D721Med (cell line): ENCODE results near the gene FOXN1.

ENCODE experiments used
- DNase-seq: peaks from one replicate; pipeline ENCODE4 v3.0.0; 2011; ENCODE audit warnings: low spot score; ENCODE audit not compliant: insufficient read length
- FAIRE-seq: peaks from 2 replicates; lab custom pipeline; 2011; peaks lifted over from hg19 to GRCh38; lab: Jason Lieb, UNC
- TF ChIP-seq, protein P1 (sequence below): IDR thresholded peaks from 2 replicates; pipeline ENCODE4 v1.5.1; 2012; ENCODE audit warnings: mild to moderate bottlenecking, control low read depth; ENCODE audit not compliant: insufficient read depth; ENCODE audit errors: missing control alignments

Gene FOXN1

GRCh38 chr17:28540231-28540630 is 34.1 kb downstream of the FOXN1 start:
- DNase-seq (no peak), FAIRE-seq (no peak)
- TF ChIP-seq, protein P1, sequence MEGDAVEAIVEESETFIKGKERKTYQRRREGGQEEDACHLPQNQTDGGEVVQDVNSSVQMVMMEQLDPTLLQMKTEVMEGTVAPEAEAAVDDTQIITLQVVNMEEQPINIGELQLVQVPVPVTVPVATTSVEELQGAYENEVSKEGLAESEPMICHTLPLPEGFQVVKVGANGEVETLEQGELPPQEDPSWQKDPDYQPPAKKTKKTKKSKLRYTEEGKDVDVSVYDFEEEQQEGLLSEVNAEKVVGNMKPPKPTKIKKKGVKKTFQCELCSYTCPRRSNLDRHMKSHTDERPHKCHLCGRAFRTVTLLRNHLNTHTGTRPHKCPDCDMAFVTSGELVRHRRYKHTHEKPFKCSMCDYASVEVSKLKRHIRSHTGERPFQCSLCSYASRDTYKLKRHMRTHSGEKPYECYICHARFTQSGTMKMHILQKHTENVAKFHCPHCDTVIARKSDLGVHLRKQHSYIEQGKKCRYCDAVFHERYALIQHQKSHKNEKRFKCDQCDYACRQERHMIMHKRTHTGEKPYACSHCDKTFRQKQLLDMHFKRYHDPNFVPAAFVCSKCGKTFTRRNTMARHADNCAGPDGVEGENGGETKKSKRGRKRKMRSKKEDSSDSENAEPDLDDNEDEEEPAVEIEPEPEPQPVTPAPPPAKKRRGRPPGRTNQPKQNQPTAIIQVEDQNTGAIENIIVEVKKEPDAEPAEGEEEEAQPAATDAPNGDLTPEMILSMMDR, result no peak

- DNase-seq, result no peak
- TF ChIP-seq, protein P1, result no peak
- FAIRE-seq, result no peak
Observed at GRCh38 chr17:28541439-28541838, 35.3 kb downstream of the FOXN1 start.

- no peak for DNase-seq
- TF ChIP-seq, protein P1, result no peak
- no peak for FAIRE-seq
Observed at GRCh38 chr17:28544402-28545140, 38.4 kb downstream of the FOXN1 start.

- TF ChIP-seq, protein P1, result no peak
- no peak for FAIRE-seq
- DNase-seq, result no peak
Observed at GRCh38 chr17:28545141-28545503, 39.0 kb downstream of the FOXN1 start.

DNA sequence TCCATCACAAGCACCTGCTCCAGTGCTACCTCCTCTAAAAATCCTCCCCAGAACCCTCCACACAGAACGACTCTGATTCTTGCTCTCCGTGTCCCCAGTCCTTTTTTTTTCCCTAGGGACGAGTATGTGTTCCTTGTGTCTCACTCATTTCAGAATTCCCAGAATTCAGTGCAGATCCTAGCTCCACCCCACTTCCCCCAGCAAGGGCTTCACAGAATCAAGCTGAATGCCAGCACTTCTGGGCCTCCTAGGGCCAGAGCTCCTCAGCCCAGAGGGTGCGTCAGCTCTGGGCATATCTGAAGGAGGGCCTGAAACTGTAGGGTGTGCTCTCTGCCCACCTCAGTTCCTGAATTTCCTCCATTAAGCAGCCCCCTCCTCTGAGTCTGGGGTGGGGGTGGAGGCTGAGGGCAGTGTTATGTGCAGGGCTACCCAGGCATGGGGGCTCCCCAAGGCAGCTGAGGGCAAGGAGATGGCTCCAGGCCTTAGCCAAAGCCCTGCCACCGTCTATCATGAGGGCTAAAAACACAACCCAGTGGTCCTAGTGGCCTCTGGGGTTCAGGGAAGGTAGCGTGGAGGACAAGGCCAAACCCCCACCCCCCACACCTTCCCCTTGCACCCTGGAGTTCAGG is 39.8 kb downstream of the FOXN1 start:
- DNase-seq, result no peak
- TF ChIP-seq, protein P1, result no peak
- no peak for FAIRE-seq

DNA sequence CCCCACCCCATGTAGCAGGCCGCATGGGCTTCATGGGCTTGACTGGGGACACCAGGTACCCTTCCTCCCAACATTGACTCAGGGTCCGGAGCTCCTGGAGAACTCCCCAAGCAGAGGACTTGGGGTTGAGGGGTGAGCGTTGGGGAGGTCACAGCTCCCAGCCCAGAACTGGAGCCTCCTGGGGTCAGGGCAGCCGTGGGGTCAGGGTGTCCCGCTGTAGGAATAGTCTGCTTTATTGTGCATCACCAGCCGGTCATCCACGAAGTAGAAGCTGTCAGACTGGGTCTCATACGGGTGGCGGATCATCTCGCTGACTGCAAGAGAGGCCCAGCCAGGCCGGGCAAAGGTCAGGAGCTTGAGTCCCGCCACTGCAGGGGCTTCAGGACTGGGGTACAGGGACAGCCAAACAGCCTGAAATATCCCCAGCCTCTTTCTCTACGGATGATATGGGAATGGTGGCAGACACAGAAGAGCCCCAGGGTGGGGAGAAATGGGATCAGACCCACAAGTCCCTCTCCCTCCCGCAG is 41.0 kb downstream of the FOXN1 start:
- TF ChIP-seq, protein P1, result no peak
- FAIRE-seq (no peak), DNase-seq (no peak)
